Stimulated activated CD4-positive, alpha-beta T cell treated with anti-CD3 and anti-CD28 coated beads, Interleukin-12 subunit alpha, Interleukin-12 subunit beta, amount 100 ng/mL, for 24 hours (primary cell): ENCODE data around the gene SUGP2.
"Not testable (repeated sequence)": the region's sequence is repeated elsewhere in the genome, so short reads cannot be mapped to it uniquely, and the experiment has no call there.

ENCODE experiments used
- DNase-seq, 2 experiments: peaks; one replicate each; pipeline ENCODE4 v3.0.0-alpha.2; 2020; ENCODE audit warnings: low read depth in 2 of 2

Gene SUGP2

DNA sequence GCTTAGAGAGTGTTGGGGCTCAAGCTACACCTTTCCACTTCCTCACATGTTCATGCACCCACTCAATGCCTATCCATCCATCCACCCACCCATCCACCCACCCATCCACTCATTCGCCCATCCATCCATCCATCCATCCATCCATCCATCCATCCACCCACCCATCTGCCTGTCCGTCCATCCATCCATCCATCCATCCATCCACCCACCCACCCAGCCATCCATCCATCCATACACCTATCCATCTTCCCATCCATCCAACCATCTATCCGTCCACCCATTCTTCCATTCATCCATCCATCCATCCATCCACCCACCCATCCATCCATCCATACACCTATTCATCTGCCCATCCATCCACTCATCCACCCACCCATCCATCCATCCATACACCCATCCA, 79.2 kb downstream of the SUGP2 start:
- DNase-seq, result no peak

DNA sequence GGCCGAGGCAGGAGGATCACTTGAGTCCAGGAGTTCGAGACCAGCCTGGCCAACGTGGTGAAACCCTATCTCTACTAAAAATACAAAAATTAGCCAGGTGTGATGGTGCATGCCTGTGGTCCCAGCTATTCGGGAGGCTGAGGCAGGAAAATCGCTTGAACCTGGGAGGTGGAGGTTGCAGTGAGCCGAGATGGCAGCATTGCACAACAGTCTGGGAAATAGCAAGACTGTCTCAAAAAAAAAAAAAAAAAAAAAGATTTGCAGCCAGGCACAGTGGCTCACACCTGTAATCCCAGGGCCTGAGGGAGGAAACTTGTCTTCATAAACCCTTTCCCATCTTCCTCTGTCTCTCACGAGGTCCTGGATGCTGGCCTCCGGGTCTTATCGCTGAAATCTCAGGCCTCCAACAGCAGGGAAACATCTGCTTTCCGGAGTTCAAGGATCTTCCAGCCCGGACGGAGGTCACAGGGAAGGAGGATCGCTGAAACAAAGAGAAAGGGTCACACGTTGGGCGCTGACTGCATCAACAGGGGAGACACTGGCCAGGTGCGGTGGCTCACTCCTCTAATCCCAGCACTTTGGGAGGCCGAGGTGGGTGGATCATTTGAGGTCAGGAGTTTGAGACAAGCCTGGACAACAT, 80.8 kb downstream of the SUGP2 start:
- not testable (repeated sequence) for DNase-seq

DNA sequence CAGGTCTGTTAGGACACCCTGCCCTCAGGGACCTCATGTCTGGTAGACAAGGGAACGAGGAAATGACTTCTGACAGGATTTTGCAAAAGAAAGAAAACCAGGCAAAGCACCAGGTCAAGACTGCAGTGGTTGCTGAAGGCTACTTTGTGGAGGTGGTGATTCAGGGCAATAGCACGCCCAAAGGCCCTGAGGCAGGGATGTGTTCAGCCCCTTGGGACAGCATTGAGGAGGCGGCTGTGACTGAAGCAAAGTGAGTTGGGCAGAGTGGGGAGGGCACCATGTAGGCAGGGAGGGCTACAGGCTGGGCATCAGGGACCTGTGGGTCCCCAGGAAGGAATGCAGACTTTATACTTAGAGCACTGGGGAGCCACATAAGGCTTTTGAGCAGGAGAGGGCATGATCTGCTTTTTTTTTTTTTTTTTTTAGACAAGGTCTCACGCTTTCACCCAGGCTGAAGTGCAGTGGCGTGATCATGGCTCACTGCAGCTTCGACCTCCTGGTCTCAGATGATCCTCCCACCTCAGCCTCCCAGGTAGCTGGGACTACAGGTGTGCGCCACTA, 81.5 kb downstream of the SUGP2 start:
- DNase-seq, result no peak

DNA sequence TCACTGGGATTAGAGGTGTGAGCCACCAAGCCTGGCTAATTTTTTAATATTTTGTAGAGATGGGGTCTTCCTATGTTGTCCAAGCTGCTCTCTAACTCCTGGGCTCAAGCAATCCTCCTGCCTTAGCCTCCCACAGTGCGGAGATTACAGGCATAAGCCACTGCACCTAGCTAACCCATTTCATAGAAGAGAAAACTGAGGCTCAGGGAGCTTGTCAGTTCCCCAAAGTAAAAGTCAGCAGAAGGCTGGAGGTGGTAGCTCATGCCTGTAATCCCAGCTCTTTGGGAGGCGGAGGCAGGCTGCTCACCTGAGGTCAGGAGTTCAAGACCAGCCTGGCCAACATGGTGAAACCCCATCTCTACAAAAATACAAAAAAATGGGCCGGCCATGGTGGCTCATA, 83.5 kb downstream of the SUGP2 start:
- DNase-seq, result no peak

GRCh38 chr19:18948976-18949356, 84.4 kb downstream of the SUGP2 start:
- no peak for DNase-seq

DNA sequence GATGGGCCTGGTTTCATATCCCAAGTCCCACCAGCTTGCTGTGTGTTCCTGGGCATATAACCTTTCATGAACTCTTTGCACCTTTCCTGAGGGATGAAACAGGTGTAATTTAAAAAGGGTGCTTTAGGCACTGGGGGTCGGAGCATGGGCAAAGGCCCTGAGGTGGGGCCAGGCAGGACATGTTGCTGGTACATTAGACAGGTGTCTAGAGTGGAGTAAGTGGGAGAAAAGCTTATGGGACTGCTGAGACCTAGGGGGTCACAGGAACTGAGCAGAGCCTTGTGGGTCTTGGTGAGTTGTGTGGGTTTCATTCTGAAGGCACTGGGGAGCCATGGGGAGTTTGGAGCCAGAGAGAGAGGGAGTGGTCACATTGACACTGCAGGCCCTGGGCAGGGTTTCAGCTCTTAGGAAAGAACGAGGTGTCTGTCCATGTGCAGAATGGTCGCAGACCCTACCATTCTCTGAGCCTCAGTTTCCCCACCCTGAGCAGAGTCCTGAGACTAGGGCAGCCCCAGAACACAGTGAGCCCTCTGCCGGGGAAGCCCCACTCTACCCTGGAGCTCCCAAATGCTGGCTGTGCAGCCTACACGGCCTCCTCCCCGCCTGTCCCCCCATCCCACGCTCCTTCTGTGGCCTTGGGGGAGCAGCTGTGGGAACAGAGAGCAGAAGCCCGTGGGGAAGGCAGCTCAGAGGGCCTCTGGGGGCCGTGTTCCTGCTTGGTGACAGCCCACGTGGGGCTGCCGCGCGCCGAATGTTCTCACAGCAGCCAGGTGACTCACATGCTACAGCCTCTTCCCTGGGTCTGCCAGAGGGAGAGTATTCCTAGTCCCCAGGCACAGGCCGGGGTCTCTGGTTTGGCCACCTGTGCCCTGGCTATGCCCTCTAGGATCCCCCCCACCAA, 85.0 kb downstream of the SUGP2 start:
- no peak for DNase-seq

DNA sequence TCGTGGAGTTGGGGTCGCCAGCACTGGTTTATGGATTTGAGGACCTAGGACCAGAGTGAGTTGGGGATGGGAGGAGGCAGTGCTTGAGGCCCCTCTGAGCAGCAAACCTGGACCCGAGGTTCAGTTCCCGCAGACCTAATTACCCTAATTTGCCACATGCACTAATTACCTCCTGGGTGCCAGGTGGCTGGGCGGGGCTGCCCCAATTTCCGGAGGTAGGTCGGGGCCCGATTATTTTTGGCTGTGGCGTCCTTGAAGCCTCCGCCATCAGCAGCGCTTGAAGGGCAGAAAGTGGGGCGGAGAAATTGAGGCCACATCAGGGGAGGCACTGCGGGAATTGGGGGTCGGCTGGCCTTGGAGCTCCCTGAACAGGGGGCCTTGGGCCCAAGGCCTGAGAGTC, 86.4 kb downstream of the SUGP2 start:
- DNase-seq, result no peak

DNA sequence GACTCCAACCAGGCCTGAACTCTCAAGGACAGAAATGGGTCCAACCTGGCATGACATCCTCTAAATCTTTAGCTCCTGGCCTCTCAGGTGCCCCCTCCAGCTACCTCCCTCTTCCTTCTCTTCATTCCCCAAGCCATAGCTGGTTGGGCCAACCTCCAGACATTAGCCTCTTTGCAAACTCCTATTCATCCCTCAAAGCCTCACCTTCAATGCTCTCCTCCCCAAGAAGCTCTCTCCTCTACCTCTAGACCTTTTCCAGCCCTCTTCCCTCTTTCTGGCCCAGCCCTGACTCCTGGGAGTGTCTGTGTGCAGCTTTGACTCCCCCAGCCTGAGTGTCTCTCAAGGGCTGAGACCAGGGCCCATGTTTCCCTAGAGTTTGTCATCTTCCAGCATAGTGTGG, 87.0 kb downstream of the SUGP2 start:
- DNase-seq, result no peak

- DNase-seq, result no peak
Observed at GRCh38 chr19:18945297-18945696, 88.0 kb downstream of the SUGP2 start.

GRCh38 chr19:18943465-18943864, 89.9 kb downstream of the SUGP2 start:
- DNase-seq, result no peak

GRCh38 chr19:18942692-18943091, 90.6 kb downstream of the SUGP2 start:
- DNase-seq, result no peak

GRCh38 chr19:18941628-18942354, 91.5 kb downstream of the SUGP2 start:
- DNase-seq, result no peak
